Cerebellar cortex (tissue), 1 donor: ENCODE data around the gene CNOT9.

Source experiments
- DNase-seq: peaks from one replicate; pipeline ENCODE4 v3.0.0-alpha.2; 2015; ENCODE audit warnings: low spot score

CNOT9 gene

GRCh38 chr2:218644721-218645120 is 76.1 kb downstream of the CNOT9 start:
- DNase-seq, result no peak

DNA sequence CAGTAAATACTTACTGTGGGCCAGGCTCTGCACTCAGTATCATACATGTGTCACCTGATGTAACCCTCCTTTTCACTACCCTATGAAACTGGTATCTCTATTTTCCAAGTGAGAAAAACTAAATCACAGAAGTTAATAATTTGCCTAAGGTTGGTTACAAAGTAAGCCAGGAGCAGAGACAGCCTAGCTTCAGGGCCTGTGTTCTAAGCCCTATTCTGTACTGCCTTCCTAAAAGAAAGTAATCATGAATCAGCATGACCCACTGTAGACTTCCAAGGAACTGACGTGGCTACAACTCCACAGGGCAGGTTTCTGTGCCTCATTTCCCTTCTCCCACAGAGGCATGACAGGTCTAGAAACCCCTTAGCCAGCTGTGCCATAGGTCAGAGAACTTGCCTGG is 76.5 kb downstream of the CNOT9 start:
- no peak for DNase-seq
